HG02571 (cell line): ENCODE results near the gene SMAP1.

ENCODE experiments used
- ATAC-seq: cut with Tn5 transposase; IDR thresholded peaks from one replicate; pipeline ENCODE4 v1.9.1; 2021; ENCODE audit warnings: mild to moderate bottlenecking, moderate library complexity; ENCODE audit not compliant: unreplicated experiment

Gene SMAP1

GRCh38 chr6:70884074-70884983 is 216.6 kb downstream of the SMAP1 start:
- ATAC-seq = peak; percentile 74

GRCh38 chr6:70886071-70886470 is 218.4 kb downstream of the SMAP1 start:
- ATAC-seq = no peak

- ATAC-seq = no peak
Measured at GRCh38 chr6:70886661-70887060, 219.0 kb downstream of the SMAP1 start.

- no peak for ATAC-seq
Measured at GRCh38 chr6:70889270-70889669, 221.6 kb downstream of the SMAP1 start.

- ATAC-seq = no peak
Measured at GRCh38 chr6:70894001-70894400, 226.3 kb downstream of the SMAP1 start.

GRCh38 chr6:70900047-70900446 is 232.4 kb downstream of the SMAP1 start:
- ATAC-seq = no peak

- no peak for ATAC-seq
Measured at GRCh38 chr6:70901324-70901723, 233.6 kb downstream of the SMAP1 start.

- ATAC-seq = no peak
Measured at GRCh38 chr6:70903665-70904452, 236.2 kb downstream of the SMAP1 start.

- no peak for ATAC-seq
Measured at GRCh38 chr6:70905742-70906141, 238.1 kb downstream of the SMAP1 start.
